H1 (cell line): ENCODE data around the gene FBXL5. TPM values are rescaled to one million over a fixed set of nuclear protein-coding genes. Genes with fewer than 3 reads are reported as not detected.

ENCODE experiments used
- ATF3 ChIP-seq: IDR thresholded peaks from 2 replicates; pipeline ENCODE4 v1.6.1; 2011; ENCODE audit warnings: low read depth, mild to moderate bottlenecking, low read length; ENCODE audit not compliant: insufficient read depth
- CHD1 ChIP-seq: IDR thresholded peaks from 2 replicates; pipeline ENCODE4 v1.6.1; 2012; ENCODE audit warnings: low read depth, low read length, improper control_type of control experiment
- CHD7 ChIP-seq: fragments of 300-600 bp; sonication (generic); IDR thresholded peaks from 2 replicates; pipeline ENCODE4 v1.7.1; 2012; ENCODE audit warnings: low read length, moderate library complexity, mild to moderate bottlenecking, inconsistent platforms; ENCODE audit not compliant: insufficient replicate concordance
- GTF2F1 ChIP-seq: IDR thresholded peaks from 2 replicates; pipeline ENCODE4 v1.6.1; 2012; ENCODE audit warnings: low read depth, low read length, improper control_type of control experiment, borderline replicate concordance
- HDAC6 ChIP-seq: IDR thresholded peaks from one replicate; pipeline ENCODE4 v1.7.1; 2012; ENCODE audit warnings: low read depth, mild to moderate bottlenecking, inconsistent platforms, low read length, moderate library complexity
- RNF2 ChIP-seq: fragments of 200-900, 300-1000 bp; sonication (generic); IDR thresholded peaks from 2 replicates; pipeline ENCODE4 v1.7.1; 2016; ENCODE audit warnings: borderline replicate concordance, low read depth, mild to moderate bottlenecking, antibody characterized with exemption, low read length; ENCODE audit not compliant: poor library complexity, severe bottlenecking; ENCODE audit errors: missing control alignments
- polyA plus RNA-seq, 7 experiments: library from polyadenylated mRNA; depleted of rRNA in 3 of 7; stranded (reverse) in 5 of 7; unstranded in 2 of 7; fragments of >200 nt in 5 of 7; fragments of 200-250 nt in 2 of 7; gene quantifications; 1 replicate in 5 of 7; 2 replicates in 1 of 7; 4 replicates in 1 of 7; pipeline versions ENCODE4 v1.2.1 to v1.2.3, GENCODE V29; 2011 to 2013; ENCODE audit warnings: missing spikeins in 2 of 7, mixed read lengths in 2 of 7
- total RNA-seq: library from RNA; stranded (reverse); fragmentation: NEBNext Ultra II Directional; extraction: Animal tissue kit (Norgen Biotek cat#: 25700); gene quantifications from 2 replicates; pipeline ENCODE4 v1.2.1, GENCODE V29; 2021

Gene FBXL5
- total and polyA plus RNA-seq, 2 of the 8 experiments (the other 6 are each of a cell fraction or from before 2014, with no cell fraction given) = 34.6 to 62.7 TPM

GRCh38 chr4:15563871-15564270, 91.3 kb downstream of the FBXL5 start (continued):
- TF ChIP-seq CHD7 = no peak
- TF ChIP-seq CHD1 = no peak
- TF ChIP-seq ATF3 = no peak
- TF ChIP-seq RNF2 = no peak
- no peak for TF ChIP-seq GTF2F1
- TF ChIP-seq HDAC6 = no peak
